Stimulated activated CD8-positive, alpha-beta memory T cell treated with anti-CD3 and anti-CD28 coated beads, Interleukin-7, amount 100 ng/mL, for 1 hour (primary cell): Measurements from ENCODE around the gene UBE2J2.

Source experiments
- DNase-seq, 2 donors: peaks; one replicate each; pipeline ENCODE4 v3.0.0-alpha.2; 2020; ENCODE audit warnings: low read depth in 2 of 2

Gene UBE2J2

GRCh38 chr1:1211541-1212441, 61.9 kb downstream of the UBE2J2 start:
- DNase-seq: no peak

- DNase-seq: no peak
Measured at GRCh38 chr1:1210726-1211540, 62.7 kb downstream of the UBE2J2 start.

- DNase-seq: no peak
Measured at GRCh38 chr1:1208713-1209433, 64.8 kb downstream of the UBE2J2 start.

GRCh38 chr1:1207571-1207892, 66.1 kb downstream of the UBE2J2 start:
- DNase-seq: no peak

- no peak for DNase-seq
Measured at GRCh38 chr1:1206966-1207531, 66.6 kb downstream of the UBE2J2 start.

GRCh38 chr1:1206376-1206965, 67.2 kb downstream of the UBE2J2 start, which contains the start of gene TNFRSF18:
TSS of gene TNFRSF18 (minus strand) at chr1:1206592. CDS start at chr1:1206571, 21 bp downstream.
- no peak for DNase-seq

GRCh38 chr1:1205769-1206375, 67.8 kb downstream of the UBE2J2 start:
- DNase-seq: no peak

- DNase-seq: no peak
Measured at GRCh38 chr1:1204998-1205768, 68.5 kb downstream of the UBE2J2 start.

GRCh38 chr1:1204425-1204920, 69.2 kb downstream of the UBE2J2 start:
- DNase-seq: no peak
